NAMALWA (cell line): ENCODE data around the gene OXTR.
A peak's percentile ranks its signal among the peaks of the same experiment; 100 is the strongest.

Experiments used
- DNase-seq: peaks from one replicate; pipeline ENCODE4 v3.0.0-alpha.2; 2015; ENCODE audit warnings: low spot score

Gene OXTR

DNA sequence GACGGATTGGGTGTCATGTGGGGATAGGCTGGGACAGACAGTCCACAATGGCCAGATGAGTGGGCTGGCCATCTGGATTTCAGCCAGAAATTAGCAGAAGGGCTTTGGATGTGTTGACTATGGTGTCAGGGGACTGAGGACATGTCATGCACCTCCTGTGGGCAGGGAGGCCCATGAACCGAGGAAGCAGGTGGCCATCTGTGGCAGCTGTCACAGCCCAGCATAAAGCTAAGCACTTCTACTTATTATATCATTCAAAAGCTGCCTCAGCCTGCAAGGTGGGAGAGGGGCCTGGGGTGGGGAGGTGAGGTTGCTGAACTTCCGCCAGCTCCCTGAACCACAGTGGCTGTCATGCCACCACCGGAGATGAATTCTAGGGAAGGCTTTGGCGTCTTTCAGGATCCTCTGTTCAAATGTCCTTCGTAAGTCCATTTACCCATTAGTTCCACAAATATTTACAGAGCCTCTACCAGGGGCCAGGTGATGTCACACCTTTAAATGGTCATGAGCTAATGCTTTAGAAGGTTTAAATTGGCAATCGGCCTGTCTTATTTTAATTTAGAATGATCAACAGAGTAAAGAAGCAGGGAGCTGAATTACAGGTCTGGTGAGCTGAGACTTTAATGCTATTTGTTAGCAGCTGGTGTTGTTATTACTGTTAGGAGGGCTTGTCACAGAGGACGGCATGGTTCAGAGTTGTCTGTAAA, 59.5 kb downstream of the OXTR start:
- no peak for DNase-seq

GRCh38 chr3:8709287-8709686, 60.1 kb downstream of the OXTR start:
- no peak for DNase-seq

DNA sequence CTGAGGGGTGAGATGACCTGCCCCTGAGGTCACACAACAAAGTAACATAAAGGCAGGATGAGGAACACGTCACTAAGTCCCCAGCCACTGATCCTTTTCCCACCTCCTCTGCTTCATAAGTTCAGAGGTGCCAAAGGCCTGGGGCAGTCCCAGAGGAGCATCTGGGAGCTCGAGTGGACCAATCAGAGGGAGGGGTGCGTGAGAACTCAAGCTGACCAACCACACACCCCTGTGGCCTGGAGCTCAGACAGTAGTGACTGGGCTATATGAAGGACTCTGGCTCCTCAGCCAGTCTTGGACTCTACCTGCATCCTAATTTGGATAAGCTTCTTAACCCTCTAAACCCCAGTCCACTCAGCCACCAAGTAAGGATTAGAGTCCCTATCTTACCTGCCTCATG, 63.8 kb downstream of the OXTR start:
- DNase-seq = no peak

GRCh38 chr3:8702560-8702959, 66.9 kb downstream of the OXTR start:
- peak; percentile 37 for DNase-seq
